Kidney (tissue), 14 donors: ENCODE results near the gene HRH4. TPM values are rescaled to one million over a fixed set of nuclear protein-coding genes. Genes with fewer than 3 reads are reported as not detected.

Experiments used
- DNase-seq, 5 donors: peaks; one replicate each; pipeline ENCODE4 v3.0.0-alpha.2; 2013 to 2020
- FAIRE-seq: peaks from 2 replicates; lab custom pipeline; 2012; peaks lifted over from hg19 to GRCh38; lab: Jason Lieb, UNC
- H3K27ac ChIP-seq, 2 donors: one replicate each; pipeline ENCODE4 v1.7.0; 2013; ENCODE audit warnings: low read depth in 2 of 2, low read length in 2 of 2, inconsistent platforms in 1 of 2
- H3K27me3 ChIP-seq: one replicate; pipeline ENCODE4 v1.7.1; 2013; ENCODE audit warnings: low read length, inconsistent platforms; ENCODE audit not compliant: control insufficient read depth, insufficient read depth
- H3K36me3 ChIP-seq, 3 donors: one replicate each; pipeline versions ENCODE4 v1.7.0 to v1.7.1; 2013; ENCODE audit warnings: low read length in 3 of 3, control low read depth in 1 of 3, inconsistent platforms in 1 of 3; ENCODE audit not compliant: insufficient read depth in 3 of 3, control insufficient read depth in 2 of 3
- H3K4me1 ChIP-seq, 3 donors: one replicate each; pipeline versions ENCODE4 v1.7.0 to v1.7.1; 2013; ENCODE audit warnings: low read length in 3 of 3, inconsistent platforms in 1 of 3, low read depth in 1 of 3; ENCODE audit not compliant: control insufficient read depth in 2 of 3, insufficient read depth in 2 of 3
- H3K4me3 ChIP-seq, 3 donors: one replicate each; pipeline versions ENCODE4 v1.7.0 to v1.8.1; 2013; ENCODE audit warnings: low read length in 3 of 3, control low read depth in 1 of 3, inconsistent platforms in 1 of 3
- H3K9ac ChIP-seq, 3 donors: one replicate each; pipeline versions ENCODE4 v1.7.0 to v1.7.1; 2013; ENCODE audit warnings: low read length in 3 of 3, control low read depth in 1 of 3, inconsistent platforms in 1 of 3
- H3K9me3 ChIP-seq, 3 donors: one replicate each; pipeline versions ENCODE4 v1.7.0 to v1.7.1; 2013; ENCODE audit warnings: low read length in 3 of 3, control low read depth in 1 of 3, inconsistent platforms in 1 of 3; ENCODE audit not compliant: control insufficient read depth in 2 of 3, insufficient read depth in 1 of 3
- intact Hi-C: fragments of 100-400 bp; cut with DNase I; formaldehyde crosslinking; loops from one replicate; pipeline ENCODE4 v1.11.1; 2022
- polyA plus RNA-seq: library from polyadenylated mRNA; stranded (reverse); fragments of 350-450 nt; fragmentation: Illumina TruSeq; extraction: RNeasy Lipid Tissue Mini Kit (QIAGEN cat#74804); gene quantifications from one replicate; pipeline ENCODE4 v1.2.3, GENCODE V29; 2014; ENCODE audit warnings: low read depth, low replicate concordance; ENCODE audit not compliant: insufficient read depth
- total RNA-seq: library from RNA; stranded (reverse); fragmentation: NEBNext Ultra II Directional; extraction: Animal tissue kit (Norgen Biotek cat#: 25700); gene quantifications from one replicate; pipeline ENCODE4 v1.2.1, GENCODE V29; 2021
- TF ChIP-seq, protein P1 (sequence below): IDR thresholded peaks from 3 replicates; pipeline ENCODE4 v1.5.1; 2012; ENCODE audit warnings: mild to moderate bottlenecking, moderate library complexity, borderline replicate concordance; ENCODE audit not compliant: insufficient read depth; ENCODE audit errors: extremely low read depth
- donor health status: control.
- donor health status: control.
- donor health status: control.
- donor health status: control.
- donor health status: control.
- donor health status: DM: yes; HTN: yes; CAD: no.
- donor health status: Normal renal cell carcinoma (clear cell type).

The HRH4 gene
- total and polyA plus RNA-seq, 2 donors from 2014 or later: not detected

DNA sequence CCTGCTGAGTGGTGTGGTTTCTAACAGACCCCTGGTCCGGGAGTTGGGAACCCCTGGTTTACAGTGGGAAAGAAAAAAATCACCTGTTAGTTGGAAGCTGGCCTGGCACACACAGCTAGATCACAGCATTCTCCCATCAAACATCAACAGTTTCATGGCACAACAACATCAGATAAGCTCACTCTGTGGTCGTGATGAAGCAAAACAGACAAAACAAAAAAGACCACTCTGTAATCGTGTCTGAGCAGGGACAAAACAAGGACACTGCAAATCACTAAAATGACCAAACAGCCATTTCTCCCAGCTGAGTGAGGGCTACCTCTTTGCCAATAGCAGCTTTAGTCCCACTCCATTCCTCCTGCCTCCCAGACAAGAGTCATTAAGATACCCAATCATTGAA lies 43.0 kb upstream of the HRH4 start:
- Histone ChIP-seq H3K27me3 (no peaks in the 10 kb centered on the region), H3K27ac (no peak overlapping the region), H3K4me3 (no peak overlapping the region), H3K4me1 (no peaks in the 10 kb centered on the region), H3K36me3 (no peaks in the 10 kb centered on the region), H3K9ac (no peak overlapping the region), H3K9me3 (no peaks in the 10 kb centered on the region)
- FAIRE-seq (no peak), DNase-seq (no peak)
- TF ChIP-seq, protein P1, sequence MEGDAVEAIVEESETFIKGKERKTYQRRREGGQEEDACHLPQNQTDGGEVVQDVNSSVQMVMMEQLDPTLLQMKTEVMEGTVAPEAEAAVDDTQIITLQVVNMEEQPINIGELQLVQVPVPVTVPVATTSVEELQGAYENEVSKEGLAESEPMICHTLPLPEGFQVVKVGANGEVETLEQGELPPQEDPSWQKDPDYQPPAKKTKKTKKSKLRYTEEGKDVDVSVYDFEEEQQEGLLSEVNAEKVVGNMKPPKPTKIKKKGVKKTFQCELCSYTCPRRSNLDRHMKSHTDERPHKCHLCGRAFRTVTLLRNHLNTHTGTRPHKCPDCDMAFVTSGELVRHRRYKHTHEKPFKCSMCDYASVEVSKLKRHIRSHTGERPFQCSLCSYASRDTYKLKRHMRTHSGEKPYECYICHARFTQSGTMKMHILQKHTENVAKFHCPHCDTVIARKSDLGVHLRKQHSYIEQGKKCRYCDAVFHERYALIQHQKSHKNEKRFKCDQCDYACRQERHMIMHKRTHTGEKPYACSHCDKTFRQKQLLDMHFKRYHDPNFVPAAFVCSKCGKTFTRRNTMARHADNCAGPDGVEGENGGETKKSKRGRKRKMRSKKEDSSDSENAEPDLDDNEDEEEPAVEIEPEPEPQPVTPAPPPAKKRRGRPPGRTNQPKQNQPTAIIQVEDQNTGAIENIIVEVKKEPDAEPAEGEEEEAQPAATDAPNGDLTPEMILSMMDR: no peak
- intact Hi-C loops: no loop called here

DNA sequence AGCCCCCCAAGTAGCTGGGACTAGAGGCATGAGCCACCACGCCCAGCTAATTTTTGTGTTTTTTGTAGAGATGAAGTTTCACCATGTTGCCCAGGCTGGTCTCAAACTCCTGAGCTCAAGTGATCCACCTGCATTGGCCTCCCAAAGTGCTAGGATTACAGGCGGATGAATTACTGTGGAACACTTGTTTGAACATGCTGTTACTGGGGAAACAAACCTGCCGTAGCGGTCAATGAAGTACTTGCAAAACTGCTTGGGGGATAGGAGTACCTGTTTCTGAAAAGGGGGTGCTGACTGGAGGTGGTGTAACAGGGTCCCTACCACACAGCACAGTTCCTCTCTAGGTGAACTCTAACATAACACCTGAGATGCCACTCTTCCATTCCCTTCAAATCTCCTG lies 39.9 kb upstream of the HRH4 start:
- no peak overlapping the region for H3K4me3 ChIP-seq
- no peak for DNase-seq
- no peak overlapping the region for H3K9ac ChIP-seq
- H3K27ac ChIP-seq: no peak overlapping the region
- TF ChIP-seq, protein P1: no peak
- H3K27me3 ChIP-seq: peaks cover 5% of the 10 kb centered on the region
- H3K36me3 ChIP-seq: no peaks in the 10 kb centered on the region
- H3K9me3 ChIP-seq: peaks cover 0 to 1% (median 0%) of the 10 kb centered on the region in 3 donors
- FAIRE-seq: no peak
- intact Hi-C loops: no loop called here
- H3K4me1 ChIP-seq: no peaks in the 10 kb centered on the region

DNA sequence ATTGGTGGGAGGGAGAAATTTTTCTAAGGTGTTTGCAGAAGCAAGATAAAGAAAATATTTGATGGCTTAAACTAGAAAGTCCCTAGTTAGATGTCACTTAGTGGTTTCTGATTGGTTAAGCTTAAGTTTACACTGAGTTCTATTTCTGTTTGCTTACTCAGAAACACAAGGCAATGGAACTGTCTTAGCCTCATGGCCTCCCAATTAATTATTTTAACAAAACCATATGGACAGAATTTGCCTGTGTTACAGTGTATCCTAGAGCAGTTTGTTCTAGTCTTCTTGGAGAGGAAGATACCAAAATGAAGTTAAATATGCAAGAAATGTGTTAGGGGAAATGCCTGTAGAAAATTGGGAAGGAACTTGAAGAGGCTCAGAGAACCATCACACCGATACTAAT lies 38.6 kb upstream of the HRH4 start:
- no peaks in the 10 kb centered on the region for H3K4me1 ChIP-seq
- peaks cover 0 to 7% (median 0%) of the 10 kb centered on the region in 3 donors for H3K9me3 ChIP-seq
- no peak overlapping the region for H3K27ac ChIP-seq
- intact Hi-C loops: no loop called here
- H3K27me3 ChIP-seq: peaks cover 5% of the 10 kb centered on the region
- FAIRE-seq: no peak
- TF ChIP-seq, protein P1: no peak
- H3K4me3 ChIP-seq: no peak overlapping the region
- no peak for DNase-seq
- H3K9ac ChIP-seq: no peak overlapping the region
- H3K36me3 ChIP-seq: no peaks in the 10 kb centered on the region

DNA sequence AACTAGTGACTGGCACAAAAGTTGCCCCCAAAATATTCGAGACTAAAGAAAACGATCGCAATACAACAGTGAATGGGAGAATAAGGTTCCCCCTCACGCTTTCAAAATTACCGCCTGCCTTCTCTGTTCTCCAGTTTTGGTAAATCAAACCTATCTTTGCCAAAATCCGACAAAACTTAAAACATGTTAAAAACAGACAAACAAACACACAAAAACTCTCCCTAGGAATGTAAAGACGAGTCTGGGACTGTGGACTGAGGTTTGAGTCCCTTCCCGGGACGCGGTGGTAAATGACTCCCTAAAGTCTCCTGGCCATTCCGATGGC lies 34.4 kb upstream of the HRH4 start:
- TF ChIP-seq, protein P1: no peak
- Histone ChIP-seq H3K27ac (peak overlapping the region in 1 of 2 donors; percentile 23), H3K4me3 (peak overlapping the region; percentile 44 to 87 (median 78)), H3K27me3 (peaks cover 5% of the 10 kb centered on the region), H3K9me3 (peaks cover 0 to 7% (median 0%) of the 10 kb centered on the region in 3 donors), H3K36me3 (no peaks in the 10 kb centered on the region), H3K4me1 (peaks cover 0 to 3% (median 2%) of the 10 kb centered on the region in 3 donors), H3K9ac (peak overlapping the region in 1 of 3 donors; percentile 6)
- no peak for FAIRE-seq
- intact Hi-C loops: no loop called here
- DNase-seq: no peak
